CD14-positive monocyte (primary cell): ENCODE results near the gene YTHDF1. TPM values are rescaled to one million over a fixed set of nuclear protein-coding genes. Genes with fewer than 3 reads are reported as not detected.

ENCODE experiments used
- DNase-seq, 3 donors: peaks; one replicate each; pipeline ENCODE4 v3.0.0-alpha.2; 2011 to 2022
- H2AFZ ChIP-seq: 2 replicates; pipeline ENCODE4 v1.6.0; 2012; ENCODE audit warnings: mild to moderate bottlenecking, low read depth, low read length, inconsistent platforms; ENCODE audit not compliant: insufficient read depth, poor library complexity, severe bottlenecking
- H3K27ac ChIP-seq, 2 donors: 1 replicate in 1 of 2; 2 replicates in 1 of 2; pipeline ENCODE4 v1.5.1; 2012 to 2013; ENCODE audit warnings: low read length in 2 of 2, control low read depth in 1 of 2, inconsistent platforms in 1 of 2, low read depth in 1 of 2, mild to moderate bottlenecking in 1 of 2
- H3K27me3 ChIP-seq, 2 donors: one replicate each; pipeline versions ENCODE4 v1.6.0 to v1.6.1; 2011 to 2013; ENCODE audit warnings: low read length in 2 of 2; ENCODE audit not compliant: control insufficient read depth in 2 of 2, insufficient read depth in 2 of 2
- H3K36me3 ChIP-seq, 2 donors: replicated peaks in 1 of 2; 1 replicate in 1 of 2; 2 replicates in 1 of 2; pipeline versions ENCODE4 v1.5.1 to v1.6.1; 2012 to 2013; ENCODE audit warnings: low read length in 2 of 2, control low read depth in 1 of 2, inconsistent platforms in 1 of 2, mild to moderate bottlenecking in 1 of 2; ENCODE audit not compliant: insufficient read depth in 2 of 2, control insufficient read depth in 1 of 2
- H3K4me1 ChIP-seq, 2 donors: 1 replicate in 1 of 2; 2 replicates in 1 of 2; pipeline versions ENCODE4 v1.5.1 to v1.6.1; 2012 to 2013; ENCODE audit warnings: low read length in 2 of 2, control low read depth in 1 of 2, inconsistent platforms in 1 of 2, mild to moderate bottlenecking in 1 of 2, moderate library complexity in 1 of 2; ENCODE audit not compliant: insufficient read depth in 2 of 2, control insufficient read depth in 1 of 2
- H3K4me2 ChIP-seq: replicated peaks from 2 replicates; pipeline ENCODE3; 2012; ENCODE audit warnings: low read length, moderate library complexity, mild to moderate bottlenecking; ENCODE audit not compliant: poor library complexity, severe bottlenecking; ENCODE audit errors: extremely low read depth
- H3K4me3 ChIP-seq, 3 experiments: fragments of 200-600 bp in 1 of 3; sonication (generic) in 1 of 3; replicated peaks in 1 of 3; 1 replicate in 2 of 3; 2 replicates in 1 of 3; pipeline ENCODE4 v1.5.1; 2011 to 2013; ENCODE audit warnings: low read length in 3 of 3, mild to moderate bottlenecking in 3 of 3, control low read depth in 2 of 3, low read depth in 2 of 3, inconsistent platforms in 1 of 3, moderate library complexity in 1 of 3
- H3K79me2 ChIP-seq: 2 replicates; pipeline ENCODE4 v1.6.0; 2012; ENCODE audit warnings: mild to moderate bottlenecking, control low read depth, inconsistent platforms, low read length, moderate library complexity; ENCODE audit not compliant: insufficient read depth
- H3K9ac ChIP-seq: 2 replicates; pipeline ENCODE4 v1.6.0; 2017; ENCODE audit warnings: low read length, mild to moderate bottlenecking; ENCODE audit not compliant: insufficient read depth, poor library complexity, severe bottlenecking
- H3K9me3 ChIP-seq, 2 donors: replicated peaks in 1 of 2; 1 replicate in 1 of 2; 2 replicates in 1 of 2; pipeline versions ENCODE4 v1.5.1 to v1.6.1; 2012 to 2013; ENCODE audit warnings: low read length in 2 of 2, control low read depth in 1 of 2; ENCODE audit not compliant: control insufficient read depth in 1 of 2, insufficient read depth in 1 of 2
- H4K20me1 ChIP-seq: 2 replicates; pipeline ENCODE4 v1.6.0; 2012; ENCODE audit warnings: mild to moderate bottlenecking, low read length, control low read depth, moderate library complexity; ENCODE audit not compliant: insufficient read depth
- H3K27ac Mint-ChIP-seq, 7 donors: one replicate each; pipeline ENCODE4 v1.8.0; 2020; ENCODE audit warnings: mild to moderate bottlenecking in 7 of 7, mixed read lengths in 7 of 7, moderate library complexity in 6 of 7, inconsistent platforms in 2 of 7
- H3K27me3 Mint-ChIP-seq, 3 donors: one replicate each; pipeline ENCODE4 v1.8.0; 2021 to 2022; ENCODE audit warnings: low read depth in 3 of 3, mild to moderate bottlenecking in 3 of 3, mixed read lengths in 3 of 3, moderate library complexity in 3 of 3, inconsistent platforms in 1 of 3
- H3K36me3 Mint-ChIP-seq, 2 donors: one replicate each; pipeline ENCODE4 v1.8.0; 2020; ENCODE audit warnings: mixed read lengths in 2 of 2, inconsistent platforms in 1 of 2, mild to moderate bottlenecking in 1 of 2
- H3K4me1 Mint-ChIP-seq: one replicate; pipeline ENCODE4 v1.8.0; 2020; ENCODE audit warnings: mild to moderate bottlenecking, mixed read lengths
- H3K4me3 Mint-ChIP-seq, 2 donors: one replicate each; pipeline ENCODE4 v1.8.0; 2020; ENCODE audit warnings: mild to moderate bottlenecking in 2 of 2, mixed read lengths in 2 of 2, moderate library complexity in 1 of 2
- H3K9me3 Mint-ChIP-seq, 7 donors: one replicate each; pipeline ENCODE4 v1.8.0; 2020 to 2022; ENCODE audit warnings: mixed read lengths in 7 of 7, mild to moderate bottlenecking in 6 of 7, moderate library complexity in 6 of 7, inconsistent platforms in 2 of 7
- WGBS: methylation state at CpG from one replicate; pipeline ENCODE4 v1.1.5; 2013; ENCODE audit warnings: missing lambda C conversion rate; ENCODE audit not compliant: insufficient coverage; 5-methylcytosine and 5-hydroxymethylcytosine counted together
- intact Hi-C, 2 donors: fragments of 100-400 bp; cut with micrococcal nuclease; formaldehyde crosslinking; loops; one replicate each; pipeline versions ENCODE4 v1.15.0 to v1.15.1; 2023
- polyA plus RNA-seq, 3 donors: library from polyadenylated mRNA; depleted of rRNA in 1 of 3; unstranded in 2 of 3; stranded (reverse) in 1 of 3; fragments of 300-500 nt in 2 of 3; fragments of >200 nt in 1 of 3; fragmentation: Illumina TruSeq in 2 of 3; gene quantifications; 1 replicate in 2 of 3; 2 replicates in 1 of 3; pipeline ENCODE4 v1.2.3, GENCODE V29; 2012 to 2021
- TF ChIP-seq, protein P1 (sequence below): fragments of 200-600 bp; IDR thresholded peaks from one replicate; pipeline ENCODE4 v1.8.0; 2022; ENCODE audit warnings: antibody characterized with exemption, mild to moderate bottlenecking

Gene YTHDF1
- polyA plus RNA-seq, 3 donors, result 18.0 to 33.4 (median 25.9) TPM

GRCh38 chr20:63194007-63194796 lies 21.7 kb downstream of the YTHDF1 start:
- Mint-ChIP-seq H3K27ac (no peak overlapping the region), H3K27me3 (peaks cover 0 to 2% (median 2%) of the 10 kb centered on the region in 3 donors), H3K4me1 (no peaks in the 10 kb centered on the region), H3K9me3 (peaks cover 0 to 2% (median 0%) of the 10 kb centered on the region in 7 donors), H3K36me3 (peaks cover 41 to 49% of the 10 kb centered on the region in 2 donors), H3K4me3 (no peak overlapping the region)
- peaks cover 26% of the 10 kb centered on the region for H3K79me2 ChIP-seq
- H3K4me1 ChIP-seq, result no peaks in the 10 kb centered on the region
- TF ChIP-seq, protein P1, sequence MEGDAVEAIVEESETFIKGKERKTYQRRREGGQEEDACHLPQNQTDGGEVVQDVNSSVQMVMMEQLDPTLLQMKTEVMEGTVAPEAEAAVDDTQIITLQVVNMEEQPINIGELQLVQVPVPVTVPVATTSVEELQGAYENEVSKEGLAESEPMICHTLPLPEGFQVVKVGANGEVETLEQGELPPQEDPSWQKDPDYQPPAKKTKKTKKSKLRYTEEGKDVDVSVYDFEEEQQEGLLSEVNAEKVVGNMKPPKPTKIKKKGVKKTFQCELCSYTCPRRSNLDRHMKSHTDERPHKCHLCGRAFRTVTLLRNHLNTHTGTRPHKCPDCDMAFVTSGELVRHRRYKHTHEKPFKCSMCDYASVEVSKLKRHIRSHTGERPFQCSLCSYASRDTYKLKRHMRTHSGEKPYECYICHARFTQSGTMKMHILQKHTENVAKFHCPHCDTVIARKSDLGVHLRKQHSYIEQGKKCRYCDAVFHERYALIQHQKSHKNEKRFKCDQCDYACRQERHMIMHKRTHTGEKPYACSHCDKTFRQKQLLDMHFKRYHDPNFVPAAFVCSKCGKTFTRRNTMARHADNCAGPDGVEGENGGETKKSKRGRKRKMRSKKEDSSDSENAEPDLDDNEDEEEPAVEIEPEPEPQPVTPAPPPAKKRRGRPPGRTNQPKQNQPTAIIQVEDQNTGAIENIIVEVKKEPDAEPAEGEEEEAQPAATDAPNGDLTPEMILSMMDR, result no peak
- no peaks in the 10 kb centered on the region for H3K27me3 ChIP-seq
- H3K9me3 ChIP-seq, result no peaks in the 10 kb centered on the region
- H2AFZ ChIP-seq, result no peak overlapping the region
- H4K20me1 ChIP-seq, result peaks cover 53% of the 10 kb centered on the region
- DNase-seq, result no peak
- intact Hi-C loops, result no loop called here
- H3K4me2 ChIP-seq, result no peak overlapping the region
- WGBS, result 81% methylated on average over 9 of the region's 14 CpGs
- H3K9ac ChIP-seq, result no peak overlapping the region
- no peak overlapping the region for H3K27ac ChIP-seq
- no peak overlapping the region for H3K4me3 ChIP-seq
- H3K36me3 ChIP-seq, result peaks cover 39 to 52% of the 10 kb centered on the region in 2 donors

DNA sequence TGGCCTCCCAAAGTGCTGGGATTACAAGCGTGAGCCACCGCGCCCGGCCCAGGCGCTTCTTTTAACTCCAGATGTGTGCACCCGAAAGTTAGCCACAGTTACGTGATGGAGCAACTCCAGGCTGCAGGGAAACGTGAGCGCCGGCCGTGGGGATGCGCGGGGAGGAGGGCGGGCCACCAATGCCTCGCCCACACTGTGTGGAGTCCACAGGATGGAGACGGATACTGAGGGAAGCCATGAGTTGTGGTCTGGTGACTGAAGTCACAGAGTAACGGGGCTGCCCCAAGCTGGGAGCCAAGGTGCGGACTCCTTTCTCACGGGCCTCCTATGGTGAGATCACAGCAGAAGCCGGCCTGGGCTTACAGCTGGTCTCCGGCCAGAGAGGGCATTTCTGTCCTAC lies 23.2 kb downstream of the YTHDF1 start:
- DNase-seq, result no peak
- intact Hi-C loops, result no loop called here
- Mint-ChIP-seq H3K27me3 (peaks cover 0 to 2% (median 2%) of the 10 kb centered on the region in 3 donors), H3K9me3 (peaks cover 0 to 2% (median 0%) of the 10 kb centered on the region in 7 donors), H3K4me3 (no peak overlapping the region), H3K4me1 (no peaks in the 10 kb centered on the region), H3K27ac (no peak overlapping the region), H3K36me3 (peaks cover 31 to 34% of the 10 kb centered on the region in 2 donors)
- Histone ChIP-seq H4K20me1 (peaks cover 38% of the 10 kb centered on the region), H3K4me1 (no peaks in the 10 kb centered on the region), H3K79me2 (peaks cover 11% of the 10 kb centered on the region), H2AFZ (no peak overlapping the region), H3K36me3 (peaks cover 31 to 37% of the 10 kb centered on the region in 2 donors), H3K27me3 (no peaks in the 10 kb centered on the region), H3K27ac (no peak overlapping the region), H3K4me3 (no peak overlapping the region), H3K9me3 (no peaks in the 10 kb centered on the region), H3K9ac (no peak overlapping the region), H3K4me2 (no peak overlapping the region)
- TF ChIP-seq, protein P1, result no peak
- WGBS, result 95% methylated on average over 17 of the region's 21 CpGs
